SKM-1 (cell line): ENCODE data around the gene JTB.
"Not testable (repeated sequence)": the region's sequence is repeated elsewhere in the genome, so short reads cannot be mapped to it uniquely, and the experiment has no call there.

Source experiments
- DNase-seq: peaks from one replicate; lab custom pipeline; 2025; ENCODE audit not compliant: unreplicated experiment; lab: John Stamatoyannopoulos, UW

JTB gene

DNA sequence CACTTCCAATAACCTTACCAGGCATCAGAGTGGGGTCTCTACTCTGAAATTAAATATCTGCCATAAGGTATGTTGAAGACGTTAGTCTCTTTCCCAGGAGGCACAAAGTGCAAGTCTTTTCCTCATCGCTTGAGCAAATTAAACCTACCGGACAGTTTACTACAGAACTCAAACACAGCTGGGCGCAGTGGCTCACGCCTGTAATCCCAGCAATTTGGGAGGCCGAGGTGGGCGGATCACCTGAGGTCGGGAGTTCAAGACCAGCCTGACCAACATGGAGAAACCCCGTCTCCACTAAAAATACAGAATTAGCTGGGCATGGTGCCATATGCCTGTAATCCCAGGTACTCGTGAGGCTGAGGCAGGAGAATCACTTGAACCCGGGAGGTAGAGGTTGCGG lies 1.6 kb upstream of the JTB start:
- DNase-seq, result not testable (repeated sequence)

DNA sequence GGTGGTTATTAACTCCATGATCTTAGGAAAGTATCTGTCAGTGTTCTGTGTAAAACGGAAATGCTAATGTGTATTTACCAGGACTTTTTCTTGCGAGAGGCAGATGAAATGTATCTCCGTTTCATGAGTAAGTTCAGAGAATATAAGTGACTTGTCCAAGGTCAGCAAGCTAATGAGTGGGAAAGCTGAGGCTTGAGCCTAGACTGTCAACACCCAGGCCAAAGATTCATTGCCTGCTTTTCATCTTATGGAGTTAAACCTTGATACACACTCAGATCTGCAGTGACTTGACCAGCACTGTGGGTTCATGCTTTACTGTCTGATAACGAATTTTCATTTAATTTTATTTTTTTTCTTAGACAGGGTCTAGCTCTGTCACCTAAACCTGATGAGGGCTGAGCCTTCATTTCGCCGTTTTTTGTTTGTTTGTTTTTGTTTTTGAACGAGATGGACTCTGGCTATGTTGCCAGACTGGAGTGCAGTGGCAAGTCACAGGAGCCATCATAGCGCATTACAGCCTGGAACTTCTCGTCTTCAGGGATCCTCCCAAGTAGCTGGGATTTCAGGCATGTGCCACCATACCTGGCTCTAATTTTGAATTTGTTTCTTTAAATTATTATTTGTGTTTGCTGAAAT lies 918 bp upstream of the JTB start:
- no peak for DNase-seq

DNA sequence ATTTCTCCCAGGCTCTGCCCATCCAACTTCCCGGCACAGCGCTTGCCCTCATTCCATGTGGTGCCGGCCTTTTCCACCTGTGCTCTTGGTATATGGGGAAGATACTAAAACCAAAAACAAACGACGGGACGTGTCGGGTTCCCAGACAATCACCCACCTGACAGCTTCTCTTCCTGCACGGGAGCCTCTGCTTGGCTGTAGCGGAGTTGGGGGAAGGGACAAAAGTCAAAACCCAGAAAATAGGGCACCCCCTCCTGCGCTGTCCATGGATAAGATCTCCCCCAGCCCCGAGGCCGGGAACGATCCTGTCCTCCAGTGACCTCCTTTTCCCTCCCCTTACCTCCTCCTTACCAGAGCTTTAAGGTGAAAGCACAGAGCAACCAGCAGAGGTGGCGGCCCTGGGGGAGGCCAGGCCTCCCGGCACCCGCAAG lies 640 bp downstream of the JTB start:
- no peak for DNase-seq

DNA sequence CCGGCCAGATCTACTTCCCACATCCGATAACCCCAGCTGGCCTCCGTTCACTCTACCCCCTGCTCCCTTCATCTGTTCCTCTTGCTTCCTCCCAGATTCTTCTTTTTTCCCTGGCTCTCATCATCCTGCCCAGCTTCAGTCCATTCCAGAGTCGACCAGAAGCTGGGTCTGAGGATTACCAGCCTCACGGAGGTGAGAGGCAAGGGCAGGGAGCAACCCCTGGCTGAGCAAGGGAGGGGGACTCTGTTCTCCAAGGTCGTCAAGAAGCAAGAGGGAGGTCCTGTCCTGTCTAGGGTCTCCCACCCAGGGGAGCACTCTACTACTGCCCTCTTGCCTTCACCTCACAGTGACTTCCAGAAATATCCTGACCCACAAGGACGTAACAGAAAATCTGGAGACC lies 3.9 kb downstream of the JTB start:
- no peak for DNase-seq

DNA sequence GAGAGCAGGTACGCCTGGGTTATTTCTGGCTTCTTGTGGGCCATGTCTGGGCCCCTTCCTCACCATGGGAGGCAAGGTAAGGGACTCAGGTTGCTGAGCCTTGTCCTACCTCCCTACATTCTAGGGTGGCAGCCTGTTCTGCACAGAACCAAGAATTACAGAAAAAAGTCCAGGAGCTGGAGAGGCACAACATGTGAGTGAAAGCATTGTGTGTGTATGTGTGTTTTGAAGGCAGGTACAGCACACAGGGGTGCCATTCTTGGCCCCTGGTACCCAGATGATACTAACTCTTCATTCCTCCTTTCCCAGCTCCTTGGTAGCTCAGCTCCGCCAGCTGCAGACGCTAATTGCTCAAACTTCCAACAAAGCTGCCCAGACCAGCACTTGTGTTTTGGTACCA lies 4.4 kb downstream of the JTB start:
- DNase-seq, result no peak

DNA sequence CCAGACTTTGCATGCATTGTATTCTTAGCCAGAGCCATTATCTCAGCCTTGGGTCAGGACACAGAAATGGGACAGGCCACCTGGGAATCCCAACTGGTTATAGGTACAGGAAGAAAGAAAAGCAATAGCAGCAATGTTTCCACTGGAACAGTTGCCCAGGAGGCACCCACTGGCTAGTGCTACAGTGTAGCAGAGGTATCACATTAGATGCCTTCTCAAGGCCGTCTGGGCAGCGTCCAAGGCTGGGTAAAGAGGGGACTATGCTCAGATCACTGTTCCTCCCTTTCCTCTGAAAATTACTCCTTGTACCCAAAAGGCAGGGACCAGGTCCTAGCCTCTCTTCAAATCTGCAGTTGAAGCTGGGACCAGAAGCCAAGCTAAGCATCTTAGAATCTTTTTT lies 7.1 kb downstream of the JTB start:
- no peak for DNase-seq

DNA sequence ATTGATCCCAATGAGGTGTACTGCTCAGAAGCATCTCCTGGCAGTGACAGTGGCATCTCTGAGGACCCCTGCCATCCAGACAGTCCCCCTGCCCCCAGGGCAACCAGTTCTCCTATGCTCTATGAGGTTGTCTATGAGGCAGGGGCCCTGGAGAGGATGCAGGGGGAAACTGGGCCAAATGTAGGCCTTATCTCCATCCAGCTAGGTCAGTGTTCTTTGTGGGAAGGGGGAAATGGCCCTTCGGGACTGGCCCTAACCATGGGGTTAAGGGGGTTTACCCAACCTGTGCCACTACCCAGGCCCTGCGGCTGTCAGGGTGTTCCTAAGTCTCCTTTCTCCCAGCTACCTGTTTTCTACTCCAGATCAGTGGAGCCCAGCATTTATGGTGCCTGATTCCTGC lies 8.5 kb downstream of the JTB start:
- DNase-seq, result no peak

DNA sequence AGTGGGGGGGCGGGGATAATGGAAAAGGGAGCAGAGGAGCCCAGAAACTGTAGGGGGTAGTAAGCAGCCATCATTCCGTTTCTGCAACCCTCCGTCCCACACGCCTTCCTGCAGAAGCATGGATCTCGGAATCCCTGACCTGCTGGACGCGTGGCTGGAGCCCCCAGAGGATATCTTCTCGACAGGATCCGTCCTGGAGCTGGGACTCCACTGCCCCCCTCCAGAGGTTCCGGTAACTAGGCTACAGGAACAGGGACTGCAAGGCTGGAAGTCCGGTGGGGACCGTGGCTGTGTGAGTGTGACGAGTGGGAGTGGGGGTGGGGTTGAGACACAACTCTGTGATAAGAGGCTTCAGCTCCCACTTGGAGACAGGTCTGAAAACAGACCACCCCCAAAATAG lies 9.1 kb downstream of the JTB start:
- no peak for DNase-seq

DNA sequence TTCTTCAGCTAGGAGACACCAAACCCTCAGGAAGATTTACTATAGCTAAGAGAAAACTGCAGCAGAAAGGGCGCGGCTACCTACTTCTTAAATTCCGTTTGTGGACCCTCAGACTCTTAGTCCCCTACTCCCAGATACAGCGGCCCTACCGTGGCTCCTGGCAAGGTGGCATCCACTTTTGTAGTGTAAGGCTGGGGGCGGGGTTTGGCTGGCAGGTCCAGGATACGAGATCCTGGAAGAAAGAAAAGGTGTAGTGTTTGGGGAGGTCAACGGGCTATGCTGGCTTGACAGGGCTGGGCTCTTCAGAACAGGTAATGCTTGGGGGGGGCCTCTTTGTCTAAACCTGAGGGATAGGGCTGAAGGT lies 9.5 kb downstream of the JTB start:
- no peak for DNase-seq

DNA sequence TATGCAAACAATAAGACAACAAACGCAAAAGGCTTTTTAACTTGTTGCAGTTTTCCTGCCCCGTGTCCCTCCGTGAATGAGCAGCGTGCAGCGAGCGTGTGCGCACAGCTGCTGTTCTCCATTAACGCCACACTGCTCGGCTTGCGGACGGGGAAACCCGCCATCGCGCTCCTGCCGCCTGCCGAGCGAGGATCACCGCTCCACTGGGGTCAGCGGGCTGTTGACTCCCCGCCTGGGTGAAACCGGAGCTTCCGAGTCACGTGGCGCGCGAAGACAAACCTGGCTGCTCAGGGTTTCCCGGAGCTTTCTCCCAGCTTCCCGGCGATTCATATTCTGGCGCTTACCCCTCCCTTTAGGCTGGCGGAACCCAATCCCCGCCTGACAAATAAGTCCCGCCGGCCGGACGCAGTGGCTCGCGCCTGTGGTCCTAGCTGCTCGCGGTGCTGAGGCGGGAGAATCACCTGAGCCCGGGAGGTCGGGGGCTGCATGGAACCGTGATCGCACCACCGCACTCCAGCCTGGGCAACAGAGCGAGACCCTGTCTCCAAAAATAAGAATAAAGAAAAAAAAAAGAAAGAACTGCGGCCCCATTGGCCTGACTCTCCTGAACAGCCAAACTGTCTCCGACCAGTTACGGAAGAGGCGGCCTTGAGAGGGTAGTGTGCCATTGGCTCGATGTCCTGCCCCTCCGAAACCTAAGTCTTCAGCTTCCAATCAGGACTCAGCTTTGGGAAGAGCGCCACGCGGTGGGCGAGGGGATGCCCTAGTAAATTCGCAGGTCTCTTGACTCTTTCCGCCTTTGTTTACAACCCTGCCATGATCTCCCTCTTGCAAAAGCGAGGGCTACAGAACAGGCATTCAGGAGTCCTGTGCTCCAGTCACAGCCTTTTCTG lies 10.1 kb downstream of the JTB start, which contains the start of gene CREB3L4:
TSS of gene CREB3L4 (plus strand) at position 796 of the 893 bp plus-strand sequence. CDS start 624 bp downstream, outside the sequence.
- DNase-seq, result peak; percentile 100

DNA sequence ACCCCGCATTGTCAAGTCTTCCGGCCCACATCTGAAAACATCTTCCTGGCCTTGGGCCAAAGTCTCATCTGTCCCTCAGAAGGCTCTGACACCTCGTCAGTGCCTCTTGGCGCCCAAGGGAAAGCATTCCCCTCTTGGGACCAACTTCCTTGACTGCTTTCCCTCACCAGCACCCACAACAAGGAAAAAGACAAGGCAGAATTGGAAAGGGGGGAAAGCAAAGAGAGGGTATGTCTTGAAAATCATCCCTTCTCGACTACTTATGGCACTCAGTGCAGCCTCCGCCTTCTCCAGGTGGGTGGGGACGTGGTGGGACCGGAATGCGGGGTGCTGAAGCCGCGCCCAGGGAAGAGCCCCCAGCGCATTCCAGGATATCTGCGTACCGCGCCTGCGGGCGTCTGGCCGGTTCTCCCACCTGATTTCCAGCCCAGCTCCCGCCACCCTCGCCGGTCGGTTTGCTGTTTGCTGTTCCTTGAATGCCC lies 13.6 kb downstream of the JTB start:
- DNase-seq, result no peak

DNA sequence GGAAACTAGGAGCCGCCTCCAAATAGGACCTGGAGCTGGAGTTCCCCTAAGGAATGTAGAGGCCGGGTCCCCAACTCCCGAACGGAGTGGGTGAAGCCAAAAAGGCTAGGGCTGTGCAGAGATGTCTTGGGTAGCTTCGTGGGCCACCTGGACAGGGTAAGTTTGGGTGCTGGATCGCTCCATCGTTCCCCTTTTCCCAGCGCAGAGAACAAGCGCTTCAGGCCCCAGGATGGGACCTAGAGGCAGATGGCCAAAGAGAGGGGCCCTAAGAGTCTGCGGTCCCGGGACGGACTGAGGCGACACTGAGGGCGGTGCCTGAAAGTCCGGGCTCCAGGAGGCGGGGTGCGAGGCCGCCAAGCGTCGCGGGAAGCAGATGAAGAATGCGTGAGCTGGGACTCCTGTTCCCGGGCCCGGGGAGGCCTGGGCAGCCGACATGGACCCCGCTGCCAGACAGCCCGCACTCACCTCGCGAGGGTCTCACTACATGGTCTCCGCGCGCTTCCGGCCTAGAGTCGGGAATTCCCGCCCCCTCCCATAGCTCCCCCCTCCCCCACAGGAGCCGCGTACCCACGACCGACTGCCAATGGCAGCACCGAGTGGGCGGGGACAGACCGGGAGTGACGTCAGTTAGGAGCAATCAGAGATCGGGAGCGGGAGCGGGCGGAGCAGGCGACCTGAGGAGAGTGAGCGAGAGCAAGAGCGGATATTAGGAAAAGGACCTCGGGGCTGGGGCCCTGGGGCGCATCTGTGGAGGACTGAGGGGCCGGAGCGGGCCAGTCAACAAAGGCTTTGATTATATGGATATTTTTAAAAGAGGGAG lies 14.2 kb downstream of the JTB start, which contains the start of gene SLC39A1:
TSS of gene SLC39A1 (minus strand) at position 508 of the 820 bp plus-strand sequence. CDS start 822 bp downstream, outside the sequence.
- DNase-seq, result peak; percentile 99

DNA sequence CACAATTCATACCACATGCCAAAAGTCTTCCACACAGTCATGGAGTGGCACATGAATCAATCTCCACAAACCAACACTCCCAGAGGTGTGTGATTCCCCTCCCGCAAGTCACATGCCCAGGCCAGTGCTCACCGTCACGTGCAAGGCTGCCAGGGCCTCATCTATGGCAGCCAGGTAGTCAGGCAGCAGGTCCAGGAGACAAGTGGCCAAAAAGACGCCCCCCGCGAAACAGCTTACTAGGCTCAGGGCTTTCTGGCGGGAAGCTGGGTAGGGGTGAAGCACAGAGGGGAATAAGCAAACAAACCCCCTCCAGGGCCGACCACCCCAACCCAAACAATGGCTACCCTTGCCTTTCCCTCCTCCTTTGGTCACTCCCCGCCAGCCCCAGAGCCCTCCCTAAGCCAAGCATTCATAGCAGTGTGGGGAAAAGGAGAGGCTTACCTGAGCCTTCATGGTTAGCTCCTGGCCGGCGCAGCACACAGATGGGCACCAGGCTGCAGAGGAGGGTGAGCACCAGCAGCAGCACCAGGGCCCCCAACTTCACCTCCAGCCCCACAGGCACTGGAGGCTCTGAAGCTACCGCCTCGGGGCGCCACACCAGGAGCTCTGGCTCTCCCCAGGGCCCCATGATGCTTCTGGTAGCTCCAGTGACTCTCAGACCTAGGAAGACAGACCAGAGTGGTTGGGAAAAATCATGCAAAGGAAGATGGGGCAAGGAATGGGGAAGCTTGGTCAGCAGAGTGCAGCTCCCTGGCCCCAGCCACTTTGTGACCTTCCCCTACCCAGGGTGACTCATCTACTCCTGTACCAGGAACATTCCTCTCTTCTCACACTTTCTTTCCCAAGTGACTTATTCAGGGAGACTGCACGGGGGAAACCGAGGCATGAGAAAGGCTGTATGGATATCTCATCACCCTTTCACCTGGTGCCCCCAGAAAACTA lies 15.1 kb downstream of the JTB start:
- peak; percentile 71 for DNase-seq

DNA sequence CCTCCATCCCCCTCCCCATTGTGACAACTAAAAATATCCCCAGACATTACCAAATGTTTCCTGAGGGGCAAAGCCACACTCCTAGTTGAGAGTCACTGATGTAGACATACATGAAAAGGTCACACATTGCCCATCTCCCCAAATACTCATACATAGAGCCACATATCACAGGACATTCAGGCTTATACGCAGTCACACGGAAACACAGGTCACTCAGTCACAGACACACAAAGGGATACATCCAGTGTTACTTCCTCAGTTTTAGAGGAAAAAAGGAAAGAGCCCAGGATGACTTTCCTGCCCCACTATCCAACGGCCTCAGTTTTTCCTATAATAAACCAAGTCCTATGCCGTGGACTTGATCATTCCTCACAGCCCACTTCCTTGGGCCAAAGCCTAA lies 16.1 kb downstream of the JTB start:
- no peak for DNase-seq

DNA sequence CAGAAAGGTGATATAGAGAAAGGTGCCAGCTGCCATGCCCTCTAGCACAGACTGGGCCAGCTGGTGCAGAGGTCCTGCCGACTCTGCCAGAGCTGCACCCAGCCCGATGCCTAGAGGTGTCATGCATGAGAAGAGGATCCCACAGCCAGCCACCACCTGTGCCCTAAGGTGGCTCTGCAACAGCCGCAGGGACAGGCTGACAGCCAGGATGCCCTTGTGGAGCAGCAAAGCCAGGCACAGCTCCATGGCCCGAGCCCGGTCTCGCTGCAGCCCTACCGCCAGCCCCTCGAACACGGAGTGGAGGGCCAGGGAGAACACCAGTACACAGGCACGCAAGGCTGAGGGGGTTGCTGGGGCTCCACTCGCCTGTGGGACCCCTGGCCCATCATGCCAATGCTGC lies 17.3 kb downstream of the JTB start:
- no peak for DNase-seq

DNA sequence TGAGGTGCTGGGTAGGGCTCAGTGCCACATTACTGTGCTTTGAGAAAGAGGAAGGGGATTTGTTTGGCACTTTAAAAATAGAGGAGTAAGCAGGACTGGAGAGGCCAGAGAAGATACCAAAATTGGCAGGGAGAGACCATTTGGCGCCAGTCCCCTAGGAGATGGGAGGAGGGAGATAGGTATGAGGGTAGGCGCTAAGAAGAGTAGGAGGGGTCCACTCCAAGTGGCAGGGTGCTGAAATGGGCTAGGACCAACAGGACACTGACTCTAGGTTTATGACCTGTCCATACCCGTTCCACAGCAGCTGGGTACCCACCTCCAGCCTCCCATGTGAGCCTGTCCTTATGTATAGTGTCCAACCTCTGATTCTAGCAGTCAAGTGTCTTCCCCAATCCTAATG lies 18.0 kb downstream of the JTB start:
- DNase-seq, result no peak

DNA sequence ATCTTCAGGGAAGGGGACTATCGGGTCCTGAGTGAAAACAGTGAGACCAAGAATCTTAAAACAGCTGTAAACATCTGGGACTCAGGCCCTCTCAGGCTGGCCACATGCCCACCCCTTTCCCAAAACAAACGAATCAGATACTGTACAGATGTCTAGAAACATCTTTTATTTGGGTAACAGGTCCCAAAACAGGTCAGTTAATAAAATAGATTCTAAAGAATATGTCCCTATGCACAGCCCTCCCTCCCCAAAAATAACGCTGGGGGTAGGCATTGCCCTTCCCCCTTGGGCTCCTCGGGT lies 18.6 kb downstream of the JTB start:
- DNase-seq, result no peak

DNA sequence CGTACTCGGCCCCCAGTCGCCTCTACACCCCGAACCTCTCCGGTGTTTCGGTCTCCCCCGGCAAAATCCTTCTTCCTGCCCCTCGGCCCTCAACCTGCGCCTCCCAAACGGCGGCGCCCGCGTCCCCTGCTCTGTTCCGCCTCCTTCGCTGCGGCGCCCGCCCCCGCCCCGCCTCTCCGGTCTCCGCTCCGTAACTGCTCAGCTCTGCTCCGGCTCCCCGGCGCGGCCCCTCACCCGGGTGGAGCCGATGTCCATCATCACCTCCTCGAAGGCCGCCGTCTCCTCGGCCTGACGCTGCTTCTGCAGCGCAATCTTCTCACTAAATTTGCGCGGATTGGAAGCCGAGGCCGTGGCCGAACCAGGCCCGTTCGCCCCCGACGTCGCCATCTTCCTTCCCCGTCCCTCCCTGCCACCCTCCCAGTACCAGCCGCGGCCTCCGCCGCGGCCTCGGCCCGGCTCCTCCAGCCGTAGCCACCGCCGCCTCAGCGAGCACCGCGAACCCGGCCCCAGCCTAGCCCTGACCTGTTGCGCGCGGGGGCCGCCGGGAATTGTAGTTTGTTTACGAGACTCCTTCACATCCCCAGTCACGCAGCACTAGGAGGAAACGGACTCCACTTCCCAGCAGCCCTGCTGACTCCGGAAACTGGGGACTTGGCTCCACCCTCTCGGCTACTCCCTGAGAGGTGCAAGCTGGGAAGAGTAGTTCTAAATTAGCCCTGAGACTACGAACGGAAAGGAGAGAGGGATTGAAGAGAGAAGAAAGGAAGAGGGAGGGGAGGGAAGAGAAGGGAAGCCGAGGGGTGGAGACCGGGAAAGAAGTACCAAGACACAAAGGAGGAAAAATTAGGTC lies 19.1 kb downstream of the JTB start, which contains the start of gene CRTC2:
TSS of gene CRTC2 (minus strand) at position 502 of the 850 bp plus-strand sequence. CDS start at position 387, 115 bp downstream.
- peak; percentile 100 for DNase-seq

DNA sequence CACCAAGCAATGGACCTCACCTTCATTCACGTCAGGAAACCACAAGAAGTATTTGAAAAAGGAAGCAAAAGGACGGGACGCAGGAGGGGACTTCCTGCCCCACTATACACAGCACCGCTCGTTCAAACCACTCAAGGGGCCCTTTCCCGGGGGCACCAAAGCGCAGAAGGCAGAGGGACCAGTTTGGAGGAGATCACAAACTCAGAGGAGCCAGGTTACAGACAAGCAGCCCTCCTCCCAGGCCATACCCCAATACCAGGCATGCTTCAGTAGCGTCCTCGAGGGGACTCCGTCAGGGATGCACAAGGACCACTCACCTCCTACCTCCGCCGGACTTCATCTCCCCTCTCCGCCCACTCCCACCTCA lies 19.7 kb downstream of the JTB start:
- DNase-seq, result no peak
